SKM-1 (cell line): ENCODE data around the gene FEM1B.
A peak's percentile ranks its signal among the peaks of the same experiment; 100 is the strongest.
"Not testable (repeated sequence)": the region's sequence is repeated elsewhere in the genome, so short reads cannot be mapped to it uniquely, and the experiment has no call there.

Source experiments
- DNase-seq: peaks from one replicate; lab custom pipeline; 2025; ENCODE audit not compliant: unreplicated experiment; lab: John Stamatoyannopoulos, UW

FEM1B gene

DNA sequence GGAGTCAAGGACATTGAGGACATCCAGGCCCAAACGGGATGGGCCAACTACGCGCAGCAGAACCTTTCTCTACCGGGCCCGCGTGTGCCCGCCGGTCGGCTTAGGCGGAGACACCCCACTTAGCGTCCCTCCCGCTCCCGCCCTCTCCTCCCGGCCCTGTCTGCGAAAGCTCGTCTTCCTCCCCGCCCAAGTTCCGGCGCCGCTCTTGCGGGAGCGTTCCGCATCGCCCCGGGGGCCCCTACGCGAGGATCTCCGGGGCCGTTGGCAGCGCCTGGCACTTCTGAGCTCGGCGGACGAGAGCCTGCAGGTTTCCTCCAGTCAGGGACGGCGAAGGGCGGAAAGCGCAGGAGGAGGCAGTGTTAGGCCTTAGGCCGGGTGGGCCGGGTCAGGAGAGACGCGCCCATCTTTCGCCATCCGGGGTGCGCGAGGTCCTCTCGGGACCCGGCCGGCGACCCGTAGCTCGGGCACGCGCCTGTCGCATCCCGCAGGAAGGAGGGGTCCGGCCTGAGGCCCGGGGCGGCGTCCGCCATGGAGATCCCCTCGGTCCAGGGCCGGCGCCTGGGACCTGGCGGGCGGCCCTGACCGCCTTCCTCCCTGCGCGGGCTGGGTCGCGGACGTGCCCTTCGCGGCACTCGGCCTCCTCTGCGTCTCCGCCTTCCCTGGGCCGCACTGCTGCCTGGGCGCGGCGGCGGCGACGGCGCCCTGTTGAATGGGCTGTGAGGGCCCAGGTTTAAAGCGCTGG is at the start of gene FEM1B:
FEM1B (plus strand) TSS at position 143 of the 742 bp plus-strand sequence. CDS start 673 bp downstream, outside the sequence.
- peak; percentile 82 for DNase-seq

DNA sequence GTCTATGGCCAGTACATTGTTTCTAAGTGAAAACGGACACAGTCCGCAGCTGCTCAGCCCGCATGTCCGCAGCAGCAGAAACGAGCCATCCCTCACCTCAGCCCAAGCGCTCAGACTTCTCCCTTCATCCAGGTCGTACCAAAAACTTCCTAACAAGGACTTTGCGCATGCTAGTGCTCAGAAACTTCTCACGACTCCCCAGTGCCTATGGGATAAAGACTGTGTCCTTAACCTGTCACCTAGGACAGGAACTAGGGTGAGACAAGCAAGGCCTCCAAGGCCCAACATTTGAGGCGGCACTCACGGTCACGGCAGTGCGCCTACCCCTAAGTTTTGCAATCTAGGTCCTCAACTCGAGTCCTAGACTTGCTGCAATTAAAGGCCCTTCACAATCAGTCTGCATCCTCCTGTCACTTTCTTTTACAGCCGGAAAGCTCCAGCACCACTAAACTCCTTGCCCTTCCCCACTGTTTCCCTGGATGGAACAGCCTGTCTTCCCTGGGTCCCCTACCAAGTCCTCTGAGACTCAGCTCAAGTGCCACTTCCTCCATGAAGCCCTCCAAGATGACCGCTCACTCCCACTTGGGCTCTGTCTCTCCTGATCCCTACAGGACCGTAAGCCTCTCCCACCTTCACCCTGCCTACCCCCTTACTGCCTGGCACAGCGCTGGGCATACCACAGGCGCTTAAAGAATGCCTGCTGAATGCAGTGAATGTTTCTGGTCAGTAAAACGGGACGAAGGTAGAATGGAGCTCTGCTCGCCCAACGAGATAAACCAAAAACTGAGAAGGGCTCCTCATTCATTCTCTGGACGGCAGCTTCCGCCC is 49.2 kb upstream of the FEM1B start:
- DNase-seq, result peak; percentile 34

DNA sequence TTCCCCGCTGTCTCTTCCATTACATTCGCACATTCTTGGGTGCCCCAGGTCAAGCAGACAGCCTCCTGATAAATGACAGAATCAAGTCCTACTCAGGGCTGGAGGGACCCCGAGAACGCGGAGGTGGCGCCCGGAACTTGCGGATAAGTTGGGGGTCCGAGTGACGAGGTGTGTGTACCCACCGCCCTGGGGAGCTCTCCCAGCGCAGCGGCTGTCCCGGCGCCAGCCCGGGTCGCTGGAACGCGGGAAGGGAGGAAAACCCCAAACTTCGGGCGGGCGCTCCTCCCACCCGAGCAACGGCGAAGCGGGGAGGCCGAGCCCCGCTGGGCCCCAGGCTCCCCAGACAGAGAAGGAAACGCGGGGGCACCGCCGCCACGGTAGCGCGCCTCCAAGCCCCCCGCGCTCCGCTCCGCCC is 48.6 kb upstream of the FEM1B start:
- no peak for DNase-seq

DNA sequence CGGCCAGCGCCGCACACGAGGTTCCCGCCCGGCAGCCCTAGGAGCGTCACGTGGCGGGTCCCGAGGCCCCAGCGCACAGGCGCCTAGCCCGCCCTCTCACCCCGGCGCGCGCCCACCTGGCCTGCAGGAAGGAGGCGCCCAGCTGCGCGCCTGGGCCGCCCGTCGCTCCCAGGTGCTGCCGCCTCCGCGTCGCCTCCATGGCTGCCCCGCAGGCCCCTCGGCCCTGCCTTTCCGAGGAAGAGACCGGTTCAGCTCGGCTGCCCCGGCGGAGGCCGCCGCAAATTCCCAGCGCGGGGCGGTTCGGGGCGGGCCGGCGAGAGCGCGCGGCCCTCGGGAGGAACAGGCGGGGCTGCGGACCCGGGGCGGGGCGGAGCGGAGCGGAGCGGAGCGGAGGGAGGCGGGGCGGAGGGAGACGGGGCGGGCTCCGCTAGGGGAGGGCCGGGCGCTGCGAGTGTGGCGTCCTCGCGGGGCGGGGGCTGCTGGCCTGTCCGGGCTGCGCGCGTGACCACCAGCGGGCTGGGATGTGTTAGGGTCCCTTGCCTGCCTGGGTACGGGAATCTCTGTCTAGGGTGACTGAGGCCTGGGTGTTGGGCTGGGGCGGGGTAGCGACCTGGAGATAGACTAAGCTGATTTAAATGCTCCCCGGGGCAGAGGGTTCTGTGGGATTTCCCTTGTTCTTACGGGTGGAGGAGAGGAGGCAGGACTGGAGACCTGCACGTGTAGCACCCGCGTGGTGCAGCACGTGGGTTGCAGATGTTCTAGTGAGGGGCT is 48.0 kb upstream of the FEM1B start, which contains the start of gene CLN6:
CLN6 (minus strand) TSS at position 343 of the 771 bp plus-strand sequence; CDS start at position 199, 144 bp downstream.
- peak; percentile 73 for DNase-seq

DNA sequence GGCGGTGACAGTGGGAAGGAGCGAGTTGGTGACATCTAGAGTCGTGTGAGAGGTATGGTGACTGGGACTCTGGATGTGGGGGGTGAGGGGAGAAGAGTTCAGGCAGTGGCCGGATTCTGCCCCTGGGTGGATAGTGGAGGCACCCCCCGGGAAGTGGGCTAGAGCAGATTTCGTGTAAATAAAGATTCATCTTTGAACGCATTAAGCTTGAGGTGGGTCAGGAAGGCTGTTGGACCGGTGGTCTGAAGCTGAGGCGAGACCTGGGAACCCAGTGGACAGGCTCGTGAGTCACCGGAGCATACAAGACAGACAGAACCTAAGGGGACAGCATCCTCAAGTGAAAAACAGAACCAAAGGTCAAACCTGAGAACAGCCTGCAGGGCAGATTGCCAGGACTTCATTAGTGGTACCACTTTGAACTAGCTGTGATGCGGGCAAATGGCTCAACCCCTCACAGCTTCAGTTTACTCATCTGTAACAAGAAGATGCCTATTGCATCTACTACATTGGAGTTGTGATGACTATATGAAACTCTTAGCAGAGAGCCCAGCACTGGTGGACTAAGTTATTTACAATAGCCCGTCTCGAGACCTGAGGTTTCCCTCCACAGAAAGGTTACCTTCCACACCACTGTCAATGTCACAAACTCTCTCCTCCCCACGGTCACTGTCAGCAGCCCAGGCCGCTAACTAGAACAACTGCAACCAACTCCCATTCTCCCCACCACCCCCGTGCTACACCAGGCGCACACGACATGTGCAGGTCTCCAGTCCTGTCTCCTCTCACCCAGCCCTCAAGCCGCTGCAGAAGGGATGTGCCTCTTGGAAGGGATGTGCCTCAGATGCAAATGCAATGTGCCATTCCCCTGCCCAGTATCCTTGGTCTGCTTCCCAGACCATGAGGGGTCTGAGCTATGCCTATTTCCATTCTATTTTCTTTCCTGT is 47.1 kb upstream of the FEM1B start:
- DNase-seq, result no peak

DNA sequence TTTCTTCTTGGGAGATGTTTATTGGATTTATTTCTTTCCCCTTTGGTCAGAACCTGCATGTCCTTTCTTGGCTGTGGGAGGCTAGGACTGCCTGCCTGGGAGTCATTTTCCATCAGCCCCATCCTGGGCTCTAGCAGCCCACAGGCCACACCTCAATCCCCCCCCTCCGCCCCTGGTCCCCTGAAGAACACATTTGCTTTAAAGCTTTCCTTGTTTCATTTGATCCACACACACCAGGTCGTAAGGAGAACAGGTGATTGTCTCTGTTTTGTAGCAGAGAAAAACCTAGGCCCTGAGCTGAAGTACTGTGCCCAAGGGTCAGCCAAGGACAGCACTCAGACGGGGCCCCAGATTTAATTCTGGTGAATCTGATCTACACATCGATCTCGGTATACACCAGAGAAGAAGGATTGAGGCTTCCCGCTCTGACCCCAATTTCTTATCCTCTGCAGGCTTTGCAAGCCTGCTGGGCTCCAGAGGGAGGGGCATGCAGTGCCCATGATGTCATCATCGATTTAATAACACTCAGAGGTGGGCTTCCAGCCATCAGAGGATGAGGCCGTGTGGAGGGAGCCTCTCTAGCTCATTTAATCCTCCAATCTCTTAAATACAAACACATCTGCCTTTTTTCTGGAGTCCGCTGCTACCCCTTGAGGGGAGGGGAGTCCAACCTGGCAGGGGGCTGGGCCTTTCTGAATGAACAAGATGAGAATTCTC is 46.3 kb upstream of the FEM1B start:
- no peak for DNase-seq

DNA sequence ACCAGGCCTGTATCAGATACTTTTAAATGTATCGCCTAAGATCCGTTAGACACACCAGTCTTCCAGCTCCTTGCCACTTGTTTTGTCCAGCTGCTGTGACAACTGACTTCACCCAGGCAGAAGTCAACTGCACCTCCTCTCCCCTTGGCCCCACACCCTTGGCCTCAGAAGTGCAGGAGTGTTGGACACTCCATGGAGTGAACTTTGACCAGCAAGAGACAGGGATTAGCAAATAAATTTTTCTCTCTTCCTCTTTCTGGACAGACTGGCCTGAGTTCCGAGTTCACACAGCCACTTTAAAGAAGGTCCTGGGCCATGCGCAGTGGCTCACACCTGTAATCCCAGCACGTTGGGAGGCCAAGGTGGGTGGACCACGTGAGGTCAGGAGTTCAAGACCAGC is 45.1 kb upstream of the FEM1B start:
- peak; percentile 15 for DNase-seq

DNA sequence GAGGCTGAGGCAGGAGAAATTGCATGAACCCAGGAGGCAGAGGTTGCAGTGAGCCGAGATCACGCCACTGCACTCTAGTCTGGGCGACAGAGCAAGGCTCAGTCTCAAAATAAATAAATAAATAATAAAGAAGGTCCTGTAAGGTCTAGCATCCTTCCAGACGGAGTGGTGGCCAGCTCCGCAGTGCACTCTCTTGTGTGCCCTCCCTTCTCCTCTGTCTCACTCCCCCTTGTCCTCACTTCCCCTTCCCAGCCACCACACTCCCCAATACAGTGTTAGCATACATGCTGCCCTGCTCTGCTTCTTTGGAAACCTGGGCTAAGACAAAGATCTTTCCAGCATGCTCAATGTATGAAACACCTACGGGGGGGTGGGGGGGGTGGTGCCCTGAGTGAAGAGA is 44.6 kb upstream of the FEM1B start:
- DNase-seq, result peak; percentile 61

DNA sequence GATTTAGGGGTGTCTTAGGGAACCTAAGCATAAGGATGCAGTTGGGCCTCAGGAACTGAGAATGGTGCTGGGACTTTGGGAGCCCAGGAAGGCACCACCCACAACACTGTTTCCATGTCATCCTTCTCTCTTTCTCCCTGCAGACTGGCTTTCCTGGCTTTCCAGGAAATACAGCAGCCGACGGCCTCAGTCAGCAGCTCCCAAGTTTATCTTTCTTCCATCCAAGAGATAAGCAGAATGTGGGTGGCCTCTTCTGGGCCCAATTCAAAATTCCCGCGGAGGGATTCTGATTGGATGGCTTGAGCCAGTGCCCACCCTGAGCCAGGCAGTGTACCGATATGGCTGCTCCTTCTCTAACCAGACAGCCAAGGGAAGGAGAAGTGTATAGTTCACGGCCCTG is 43.5 kb upstream of the FEM1B start:
- DNase-seq, result no peak

DNA sequence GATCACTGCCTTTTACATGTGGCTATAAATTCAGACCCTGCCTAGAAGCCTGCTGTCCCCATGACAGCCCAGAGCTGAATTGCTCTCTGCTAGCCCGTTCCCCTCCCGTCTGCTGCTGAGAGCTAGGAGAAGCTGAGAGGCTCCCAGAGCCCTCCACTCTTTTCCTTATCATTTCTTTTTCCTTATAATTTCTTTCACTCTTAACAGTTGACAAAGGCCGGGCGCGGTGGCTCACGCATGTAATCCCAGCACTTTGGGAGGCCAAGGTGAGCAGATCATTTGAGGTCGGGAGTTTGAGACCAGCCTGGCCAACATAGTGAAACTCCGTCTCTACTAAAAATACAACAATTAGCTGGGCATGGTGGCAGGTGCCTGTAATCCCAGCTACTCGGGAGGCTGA is 43.0 kb upstream of the FEM1B start:
- DNase-seq, result not testable (repeated sequence)

DNA sequence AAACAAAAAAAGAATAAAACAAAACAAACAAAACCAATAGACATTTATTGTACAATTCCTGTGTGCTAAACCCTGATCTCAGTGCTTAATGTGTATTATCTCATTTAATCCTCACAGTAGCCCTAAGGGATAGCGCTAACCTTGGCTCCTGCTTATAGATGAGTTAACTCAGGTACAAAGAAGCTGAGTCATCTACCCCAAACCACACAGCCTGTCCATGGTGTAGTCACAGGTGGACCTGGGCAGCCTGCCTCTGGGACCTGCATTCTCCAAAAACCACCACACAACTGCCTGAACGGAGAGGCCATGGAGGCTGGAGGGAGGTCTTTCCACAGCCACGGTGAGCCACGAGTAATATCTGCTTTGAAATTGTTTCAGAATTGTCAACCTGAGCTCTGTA is 42.5 kb upstream of the FEM1B start:
- no peak for DNase-seq

DNA sequence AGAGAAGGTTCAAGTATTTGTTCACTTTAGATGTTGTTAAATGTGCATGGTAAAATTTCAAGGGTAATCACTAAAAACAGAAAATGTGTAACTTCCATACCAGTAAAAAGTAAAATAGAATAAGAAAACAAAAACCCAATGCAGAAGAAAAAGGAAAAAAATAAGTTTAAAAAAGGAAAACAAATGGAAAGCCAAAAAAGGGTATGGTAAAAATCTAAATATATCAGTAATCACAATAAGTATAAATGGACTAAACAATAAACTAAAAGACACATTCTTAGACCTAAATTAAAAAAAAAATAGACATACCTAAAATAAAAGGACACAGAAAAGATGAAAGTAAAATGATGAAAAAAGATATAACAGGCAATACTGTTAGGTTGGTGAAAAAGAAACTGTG is 38.5 kb upstream of the FEM1B start:
- DNase-seq, result no peak

DNA sequence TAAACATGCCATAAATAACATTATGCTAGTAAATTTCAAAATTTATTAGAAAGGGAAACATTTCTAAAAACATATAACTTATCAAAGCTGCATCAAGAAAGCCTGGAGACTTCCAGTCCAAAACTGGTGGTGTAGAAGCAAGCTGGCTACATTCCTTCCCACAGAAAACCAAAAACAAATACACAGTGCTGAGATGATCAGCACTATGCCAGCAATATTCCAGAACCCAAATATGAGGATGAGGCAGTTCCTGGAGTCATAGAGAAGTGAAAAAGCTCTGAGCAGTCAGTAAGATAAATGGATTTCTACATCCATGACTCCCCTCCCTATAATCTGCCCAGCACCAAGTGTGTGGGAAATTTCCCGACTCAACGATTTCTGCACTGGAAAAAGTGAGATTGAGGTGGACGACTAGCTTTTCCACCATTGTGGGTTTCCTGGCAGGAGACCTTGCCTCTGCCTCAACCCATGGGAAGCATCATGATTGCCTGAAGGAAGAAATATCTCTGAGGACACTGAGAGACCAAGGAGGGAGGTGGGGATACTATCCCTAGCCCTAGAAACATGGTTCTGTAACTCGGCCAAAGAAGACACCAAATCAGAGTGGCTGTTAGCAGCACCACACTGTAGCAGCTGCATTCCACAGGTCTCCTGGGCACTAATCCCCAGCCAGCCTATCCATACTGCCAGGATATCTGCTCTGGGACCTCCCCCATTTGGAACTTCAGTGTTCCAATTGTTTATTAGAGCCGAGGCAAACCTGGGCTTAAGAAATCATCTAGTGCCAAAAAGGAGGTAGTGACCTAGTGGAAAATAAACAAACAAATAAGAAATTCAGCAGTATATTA is 36.2 kb upstream of the FEM1B start:
- DNase-seq, result no peak

DNA sequence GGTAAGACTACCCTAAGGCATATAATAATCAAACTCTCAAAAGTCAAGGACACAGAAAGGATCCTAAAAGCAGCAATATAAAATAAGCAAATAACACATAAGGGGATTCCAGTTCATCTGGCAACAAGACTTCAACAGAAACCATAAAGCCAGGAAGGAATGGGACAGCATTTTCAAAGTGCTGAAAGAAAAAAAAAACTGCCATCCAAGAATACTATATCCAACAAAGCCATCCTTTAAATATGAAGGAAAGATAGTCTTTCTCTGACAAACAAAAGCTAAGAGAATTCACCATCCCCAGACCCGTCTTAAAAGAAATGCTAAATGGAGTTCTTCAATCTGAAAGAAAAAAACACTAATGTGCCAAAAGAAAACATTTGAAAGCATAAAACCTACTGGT is 33.3 kb upstream of the FEM1B start:
- no peak for DNase-seq

DNA sequence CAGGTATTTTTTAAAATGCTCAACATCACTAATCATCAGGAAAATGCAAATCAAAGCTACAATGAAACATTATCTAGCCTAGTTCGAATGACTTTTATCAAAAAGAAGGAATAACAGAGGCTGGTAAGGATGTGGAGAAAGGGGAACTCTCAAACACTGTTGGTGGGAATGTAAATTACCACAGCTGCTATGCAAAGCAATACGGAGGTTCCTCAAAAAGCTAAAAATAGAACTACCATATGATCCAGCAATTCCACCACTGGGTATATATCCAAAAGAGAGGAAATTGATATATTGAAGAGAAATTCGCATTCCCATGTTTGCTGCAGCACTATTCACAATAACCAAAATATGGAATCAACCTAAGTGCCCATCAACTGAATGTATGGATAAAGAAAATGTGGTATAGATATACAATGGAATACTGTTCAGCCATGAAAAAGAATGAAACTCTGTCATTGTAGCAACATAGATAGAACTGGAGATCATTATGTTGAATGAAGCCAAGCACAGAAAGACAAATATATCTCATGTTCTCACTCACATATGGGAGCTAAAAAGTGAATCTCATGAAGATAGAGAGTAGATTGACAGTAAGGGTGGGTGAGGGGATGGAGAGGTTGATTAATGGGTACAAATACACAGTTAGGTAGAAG is 28.4 kb upstream of the FEM1B start:
- DNase-seq, result peak; percentile 60

DNA sequence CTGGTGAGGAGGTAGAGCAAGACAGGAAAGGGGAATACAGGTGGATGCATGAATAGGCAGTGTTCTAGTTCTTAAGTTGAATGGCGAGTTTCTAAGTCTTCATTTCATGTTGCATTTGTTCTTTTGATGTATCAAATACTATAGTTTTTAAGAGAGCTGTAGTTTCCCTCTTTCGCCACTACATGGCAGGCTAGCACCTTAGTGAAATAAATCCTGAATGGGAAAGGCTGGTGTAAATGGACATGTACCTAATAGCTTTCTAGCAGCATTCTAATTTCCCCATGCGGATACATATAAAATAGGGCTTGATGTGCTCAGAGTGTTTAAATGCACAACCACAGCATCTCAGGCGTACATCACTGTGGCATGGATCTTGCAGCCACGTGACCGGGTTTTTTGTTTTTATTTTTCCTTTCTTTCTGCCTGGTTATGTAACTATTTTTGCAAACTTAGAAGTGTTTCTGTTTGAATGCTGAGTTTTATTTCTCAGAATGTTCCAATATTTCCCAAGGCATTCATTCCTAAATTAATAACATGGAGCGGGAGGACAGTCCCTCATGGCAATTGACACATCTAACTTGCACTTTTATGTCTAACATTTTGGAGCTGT is 24.5 kb upstream of the FEM1B start:
- peak; percentile 71 for DNase-seq

DNA sequence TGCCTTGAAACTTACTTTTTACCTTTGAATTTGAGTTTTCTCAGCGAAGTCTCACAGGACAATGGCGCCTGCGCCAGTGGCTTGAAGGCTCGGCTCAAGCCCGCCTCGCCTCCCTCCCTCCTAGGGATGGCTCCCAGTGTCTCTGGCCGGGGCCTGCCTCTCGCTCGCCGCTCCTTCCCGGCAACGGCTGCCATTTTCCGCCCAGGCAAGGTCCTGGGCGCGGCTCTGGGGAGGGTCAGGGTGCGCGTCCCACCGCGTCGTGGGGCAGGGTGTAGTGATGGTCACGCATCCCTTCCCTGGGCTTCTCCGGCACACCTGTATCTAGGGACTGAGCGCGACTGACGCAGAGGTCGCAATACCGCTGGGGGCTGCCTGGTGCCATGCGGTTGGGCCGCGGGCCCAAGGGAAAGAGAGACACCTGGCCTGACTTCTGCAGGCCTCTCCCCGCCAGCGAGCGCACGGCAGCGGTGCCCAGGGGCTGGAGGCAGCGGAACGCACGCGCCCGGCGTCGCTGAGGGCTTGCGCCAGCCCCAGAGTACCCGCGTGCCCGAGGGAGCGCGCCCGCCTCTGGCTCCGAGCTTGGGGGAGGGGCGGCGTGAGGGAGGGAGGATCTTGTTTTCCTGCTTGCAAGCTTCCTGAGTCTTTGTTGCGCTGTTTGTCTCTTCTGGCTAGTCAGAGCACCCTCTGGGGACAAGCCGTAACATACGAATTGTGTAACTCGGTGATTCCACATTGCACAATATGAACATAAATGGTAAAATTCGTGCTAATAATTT is 20.7 kb upstream of the FEM1B start:
- DNase-seq, result peak; percentile 87
